Measurements from ENCODE around the gene KLF18.

DNA sequence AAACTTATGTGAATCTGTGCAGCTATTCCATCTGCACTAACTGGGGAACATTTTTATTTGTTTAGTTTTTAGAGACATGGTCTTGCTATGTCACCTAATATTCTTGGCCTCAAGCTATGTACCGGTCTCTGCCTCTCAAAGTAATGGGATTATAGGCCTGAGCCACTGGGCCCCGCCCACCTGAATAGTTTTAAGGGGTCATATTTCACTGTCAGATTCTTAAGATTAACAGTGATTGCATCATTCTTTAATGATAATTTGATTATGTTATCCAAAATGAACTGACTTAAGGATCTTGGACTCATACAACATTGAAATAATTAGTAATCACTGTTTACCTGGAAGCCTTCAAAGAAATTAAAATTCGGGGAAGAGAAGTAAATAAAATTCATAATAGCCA lies 12.6 kb upstream of the KLF18 start:
- TF ChIP-seq CTCF (IDR thresholded peaks at IDR 0.05) = no peak
- TF ChIP-seq EP300 (IDR thresholded peaks at IDR 0.05) = no peak

Data from ovary (tissue), 3 donors.